A549 (cell line): ENCODE data around the gene FAM120B. TPM values are rescaled to one million over a fixed set of nuclear protein-coding genes. Genes with fewer than 3 reads are reported as not detected.

Experiments
- ATAC-seq, 2 experiments: fragments of 200-7000 bp in 1 of 2; fragments of >200 bp in 1 of 2; cut with Nextera tagmentation in 1 of 2; cut with Tn5 transposase in 1 of 2; 3 replicates each; pipeline versions ENCODE4 v1.8.0 to v1.9.1; 2018 to 2020; ENCODE audit warnings: mild to moderate bottlenecking in 1 of 2, moderate library complexity in 1 of 2
- CTCF ChIA-PET: fragments of 300-600 bp; sonication (Branson Sonifier 250); formaldehyde crosslinking; extraction: SDS; loops from one replicate; lab custom pipeline; 2021; ENCODE audit warnings: antibody characterized with exemption, inconsistent platforms; lab: Yijun Ruan, JAX
- POLR2A ChIA-PET: fragments of 350-600 bp; formaldehyde crosslinking; extraction: SDS; loops from one replicate; lab custom pipeline; 2021; ENCODE audit warnings: antibody characterized with exemption, inconsistent platforms; lab: Yijun Ruan, JAX
- DNase-seq, 2 experiments: peaks; one replicate each; pipeline versions ENCODE4 v3.0.0 to v3.0.0-alpha.2; 2011 to 2016; ENCODE audit warnings: low read depth in 1 of 2, low spot score in 1 of 2
- FAIRE-seq: peaks from 2 replicates; lab custom pipeline; 2011; peaks lifted over from hg19 to GRCh38; lab: Jason Lieb, UNC
- H3K27ac ChIP-seq, 2 experiments: fragments of >200 bp; sonication (Bioruptor Twin); formaldehyde crosslinking; 3 replicates each; pipeline ENCODE4 v1.5.1; 2016 to 2017
- H3K4me1 ChIP-seq: fragments of >200 bp; sonication (Bioruptor Twin); formaldehyde crosslinking; 3 replicates; pipeline ENCODE4 v1.6.1; 2016
- H3K4me2 ChIP-seq: fragments of >200 bp; sonication (Bioruptor Twin); formaldehyde crosslinking; 3 replicates; pipeline ENCODE4 v1.6.1; 2016
- H3K4me3 ChIP-seq: fragments of >200 bp; sonication (Bioruptor Twin); formaldehyde crosslinking; 3 replicates; pipeline ENCODE4 v1.5.1; 2016
- H3K9me3 ChIP-seq: fragments of >200 bp; sonication (Bioruptor Twin); formaldehyde crosslinking; 3 replicates; pipeline ENCODE4 v1.6.1; 2016
- BHLHE40 ChIP-seq: IDR thresholded peaks from 2 replicates; pipeline ENCODE4 v1.6.1; 2012; ENCODE audit warnings: low read depth, low read length, inconsistent platforms
- CBX2 ChIP-seq: fragments of 200-600 bp; sonication (generic); IDR thresholded peaks from 2 replicates; pipeline ENCODE4 v1.6.1; 2016; ENCODE audit warnings: low read depth, mild to moderate bottlenecking, borderline replicate concordance
- EHF ChIP-seq: fragments of 250-450 bp; sonication (Bioruptor Pico); IDR thresholded peaks from 2 replicates; pipeline ENCODE4 v1.5.0; 2020; ENCODE audit warnings: mild to moderate bottlenecking
- HDAC2 ChIP-seq: fragments of 200-600 bp; sonication (generic); IDR thresholded peaks from 2 replicates; pipeline ENCODE4 v1.6.1; 2016
- JUN ChIP-seq, 2 experiments: fragments of >200 bp; sonication (Bioruptor Twin); formaldehyde crosslinking; IDR thresholded peaks; 2 replicates in 1 of 2; 3 replicates in 1 of 2; pipeline ENCODE4 v1.6.1; 2016 to 2017
- KDM1A ChIP-seq: fragments of 200-600 bp; sonication (generic); IDR thresholded peaks from 2 replicates; pipeline ENCODE4 v1.6.1; 2016; ENCODE audit warnings: low read depth, mild to moderate bottlenecking
- MAX ChIP-seq: IDR thresholded peaks from 2 replicates; pipeline ENCODE4 v1.6.1; 2012
- MAZ ChIP-seq: fragments of 150-350 bp; IDR thresholded peaks from 2 replicates; pipeline ENCODE4 v1.6.1; 2014; ENCODE audit warnings: antibody characterized with exemption, low read depth, low read length, borderline replicate concordance
- NPAS2 ChIP-seq: fragments of 250-450 bp; sonication (Bioruptor Pico); IDR thresholded peaks from 2 replicates; pipeline ENCODE4 v1.8.0; 2022; ENCODE audit warnings: mild to moderate bottlenecking, moderate library complexity, borderline replicate concordance
- PHF8 ChIP-seq: fragments of 200-600 bp; sonication (generic); IDR thresholded peaks from 2 replicates; pipeline ENCODE4 v1.6.1; 2016; ENCODE audit warnings: low read depth, mild to moderate bottlenecking, antibody characterized with exemption, moderate library complexity, borderline replicate concordance
- POLR2A ChIP-seq: IDR thresholded peaks from 2 replicates; pipeline ENCODE4 v1.6.1; 2012; ENCODE audit warnings: mild to moderate bottlenecking, low read length
- POLR2AphosphoS2 ChIP-seq: conservative IDR thresholded peaks from 2 replicates; pipeline ENCODE4 v1.6.1; 2012; ENCODE audit warnings: low read length, improper control_type of control experiment, inconsistent platforms
- RCOR1 ChIP-seq: fragments of 150-350 bp; IDR thresholded peaks from 2 replicates; pipeline ENCODE4 v1.6.1; 2014; ENCODE audit warnings: antibody characterized with exemption, low read length, low read depth
- RFX5 ChIP-seq: fragments of 450-650 bp; IDR thresholded peaks from 2 replicates; pipeline ENCODE4 v1.7.1; 2014; ENCODE audit warnings: antibody characterized with exemption, mild to moderate bottlenecking, moderate library complexity
- ZFP36 ChIP-seq: fragments of 450-650 bp; IDR thresholded peaks from 2 replicates; pipeline ENCODE4 v1.6.1; 2014; ENCODE audit warnings: borderline replicate concordance; ENCODE audit not compliant: partially characterized antibody
- WGBS: methylation state at CpG from one replicate; pipeline ENCODE4 v1.1.6; 2017; ENCODE audit errors: missing lambda C conversion rate; 5-methylcytosine and 5-hydroxymethylcytosine counted together
- polyA plus RNA-seq, 4 experiments: library from polyadenylated mRNA; depleted of rRNA in 3 of 4; stranded (reverse); fragments of >200 nt; fragmentation: RNase III in 1 of 4; extraction: RNeasy Plus Mini Kit Qiagen cat#74134 plus additional on column Dnase treatment in 1 of 4; gene quantifications; 2 replicates in 3 of 4; 3 replicates in 1 of 4; pipeline ENCODE4 v1.2.3, GENCODE V29; 2011 to 2017
- TF ChIP-seq, protein P1 (sequence below): fragments of 250-450 bp; sonication (Bioruptor Pico); IDR thresholded peaks from 2 replicates; pipeline ENCODE4 v1.5.0; 2020; ENCODE audit warnings: low read depth, mild to moderate bottlenecking, moderate library complexity
- TF ChIP-seq, protein P2 (sequence below): IDR thresholded peaks from 2 replicates; pipeline ENCODE4 v1.6.1; 2012
- TF ChIP-seq, protein P3 (sequence below): fragments of 150-350 bp; IDR thresholded peaks from 2 replicates; pipeline ENCODE4 v1.6.1; 2014; ENCODE audit warnings: low read depth, mild to moderate bottlenecking, low read length

FAM120B gene
- polyA plus RNA-seq, 2 of the 4 experiments (the other 2 are of a cell fraction): 7.0 to 7.7 TPM

DNA sequence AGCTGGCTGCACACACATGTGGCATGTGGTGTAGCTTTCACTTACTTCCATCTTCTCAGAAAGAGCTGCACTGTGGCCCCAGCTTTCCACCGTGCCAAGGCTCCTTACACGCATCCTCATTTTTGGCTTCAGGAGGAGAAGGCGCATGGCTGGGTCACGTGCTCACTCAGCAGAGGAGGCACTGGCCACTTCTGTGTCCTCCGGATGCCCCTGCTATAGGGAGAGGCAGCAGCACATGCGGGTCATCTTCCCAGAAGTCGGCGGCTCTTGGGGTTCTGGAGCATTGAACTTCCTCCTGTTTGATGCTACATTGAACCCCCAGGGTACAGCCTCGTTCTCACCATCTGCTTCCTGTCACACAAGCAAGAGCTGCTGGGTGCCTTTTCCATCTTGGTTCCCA lies 111.3 kb downstream of the FAM120B start:
- ChIA-PET CTCF (no interaction called here), POLR2A (no interaction called here)
- WGBS: 56% methylated on average over 5 of the region's 9 CpGs
- ATAC-seq: no peak
- Histone ChIP-seq H3K27ac (no peak overlapping the region), H3K4me2 (no peak overlapping the region), H3K9me3 (no peaks in the 10 kb centered on the region), H3K4me1 (no peaks in the 10 kb centered on the region), H3K4me3 (no peak overlapping the region)
- no peak for DNase-seq
- TF ChIP-seq, protein P1, sequence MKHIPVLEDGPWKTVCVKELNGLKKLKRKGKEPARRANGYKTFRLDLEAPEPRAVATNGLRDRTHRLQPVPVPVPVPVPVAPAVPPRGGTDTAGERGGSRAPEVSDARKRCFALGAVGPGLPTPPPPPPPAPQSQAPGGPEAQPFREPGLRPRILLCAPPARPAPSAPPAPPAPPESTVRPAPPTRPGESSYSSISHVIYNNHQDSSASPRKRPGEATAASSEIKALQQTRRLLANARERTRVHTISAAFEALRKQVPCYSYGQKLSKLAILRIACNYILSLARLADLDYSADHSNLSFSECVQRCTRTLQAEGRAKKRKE (CRISPR knock-in tag): no peak
- no peak for TF ChIP-seq POLR2AphosphoS2
- TF ChIP-seq KDM1A: no peak
- TF ChIP-seq RCOR1: no peak
- FAIRE-seq: no peak

GRCh38 chr6:170420283-170420682 lies 113.7 kb downstream of the FAM120B start:
- Histone ChIP-seq H3K4me1 (no peaks in the 10 kb centered on the region), H3K9me3 (no peaks in the 10 kb centered on the region)
- no peak for ATAC-seq
- TF ChIP-seq, protein P2, sequence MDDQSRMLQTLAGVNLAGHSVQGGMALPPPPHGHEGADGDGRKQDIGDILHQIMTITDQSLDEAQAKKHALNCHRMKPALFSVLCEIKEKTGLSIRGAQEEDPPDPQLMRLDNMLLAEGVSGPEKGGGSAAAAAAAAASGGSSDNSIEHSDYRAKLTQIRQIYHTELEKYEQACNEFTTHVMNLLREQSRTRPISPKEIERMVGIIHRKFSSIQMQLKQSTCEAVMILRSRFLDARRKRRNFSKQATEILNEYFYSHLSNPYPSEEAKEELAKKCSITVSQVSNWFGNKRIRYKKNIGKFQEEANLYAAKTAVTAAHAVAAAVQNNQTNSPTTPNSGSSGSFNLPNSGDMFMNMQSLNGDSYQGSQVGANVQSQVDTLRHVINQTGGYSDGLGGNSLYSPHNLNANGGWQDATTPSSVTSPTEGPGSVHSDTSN: no peak
- TF ChIP-seq CBX2 (no peak), HDAC2 (no peak), RFX5 (no peak), PHF8 (no peak), POLR2A (no peak), BHLHE40 (no peak)
- TF ChIP-seq, protein P3, sequence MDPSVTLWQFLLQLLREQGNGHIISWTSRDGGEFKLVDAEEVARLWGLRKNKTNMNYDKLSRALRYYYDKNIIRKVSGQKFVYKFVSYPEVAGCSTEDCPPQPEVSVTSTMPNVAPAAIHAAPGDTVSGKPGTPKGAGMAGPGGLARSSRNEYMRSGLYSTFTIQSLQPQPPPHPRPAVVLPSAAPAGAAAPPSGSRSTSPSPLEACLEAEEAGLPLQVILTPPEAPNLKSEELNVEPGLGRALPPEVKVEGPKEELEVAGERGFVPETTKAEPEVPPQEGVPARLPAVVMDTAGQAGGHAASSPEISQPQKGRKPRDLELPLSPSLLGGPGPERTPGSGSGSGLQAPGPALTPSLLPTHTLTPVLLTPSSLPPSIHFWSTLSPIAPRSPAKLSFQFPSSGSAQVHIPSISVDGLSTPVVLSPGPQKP: no peak
- TF ChIP-seq, all 56 proteins: peak for 0
- 44% methylated on average over 7 of the region's 7 CpGs for WGBS
- ChIA-PET POLR2A (no interaction called here), CTCF (interaction anchor here (1.2 kb wide), 1 partner anchor 109 kb away, joined by 3 read pairs; no protein-coding TSS in a partner anchor)
- Histone ChIP-seq H3K4me2 (no peak overlapping the region), H3K4me3 (no peak overlapping the region), H3K27ac (no peak overlapping the region)
- FAIRE-seq (no peak), DNase-seq (no peak)

GRCh38 chr6:170420791-170421776 lies 114.5 kb downstream of the FAM120B start:
- DNase-seq: no peak
- whole genome bisulfite sequencing: 82% methylated on average over 35 of the region's 70 CpGs
- Histone ChIP-seq H3K27ac (no peak overlapping the region), H3K4me2 (no peak overlapping the region), H3K4me1 (no peaks in the 10 kb centered on the region), H3K9me3 (no peaks in the 10 kb centered on the region), H3K4me3 (no peak overlapping the region)
- no peak for FAIRE-seq
- TF ChIP-seq ZFP36 (no peak), MAX (no peak), NPAS2 (CRISPR knock-in tag) (no peak), EHF (CRISPR knock-in tag) (no peak), JUN (IDR thresholded peaks at IDR 0.05) (no peak), MAZ (no peak)
- TF ChIP-seq, protein P3: no peak
- ChIA-PET CTCF (no interaction called here), POLR2A (no interaction called here)
- ATAC-seq: peak in 1 of 2 experiments; percentile 56; a peak in 1 of 6 replicates
